Stimulated activated CD8-positive, alpha-beta memory T cell treated with anti-CD3 and anti-CD28 coated beads, Interleukin-15, amount 100 ng/mL, for 24 hours (primary cell): ENCODE measurements around the gene NRL.
A peak's percentile ranks its signal among the peaks of the same experiment; 100 is the strongest.
"Not testable (repeated sequence)": the region's sequence is repeated elsewhere in the genome, so short reads cannot be mapped to it uniquely, and the experiment has no call there.

Source experiments
- DNase-seq: peaks from one replicate; pipeline ENCODE4 v3.0.0-alpha.2; 2020; ENCODE audit warnings: low read depth

The NRL gene

DNA sequence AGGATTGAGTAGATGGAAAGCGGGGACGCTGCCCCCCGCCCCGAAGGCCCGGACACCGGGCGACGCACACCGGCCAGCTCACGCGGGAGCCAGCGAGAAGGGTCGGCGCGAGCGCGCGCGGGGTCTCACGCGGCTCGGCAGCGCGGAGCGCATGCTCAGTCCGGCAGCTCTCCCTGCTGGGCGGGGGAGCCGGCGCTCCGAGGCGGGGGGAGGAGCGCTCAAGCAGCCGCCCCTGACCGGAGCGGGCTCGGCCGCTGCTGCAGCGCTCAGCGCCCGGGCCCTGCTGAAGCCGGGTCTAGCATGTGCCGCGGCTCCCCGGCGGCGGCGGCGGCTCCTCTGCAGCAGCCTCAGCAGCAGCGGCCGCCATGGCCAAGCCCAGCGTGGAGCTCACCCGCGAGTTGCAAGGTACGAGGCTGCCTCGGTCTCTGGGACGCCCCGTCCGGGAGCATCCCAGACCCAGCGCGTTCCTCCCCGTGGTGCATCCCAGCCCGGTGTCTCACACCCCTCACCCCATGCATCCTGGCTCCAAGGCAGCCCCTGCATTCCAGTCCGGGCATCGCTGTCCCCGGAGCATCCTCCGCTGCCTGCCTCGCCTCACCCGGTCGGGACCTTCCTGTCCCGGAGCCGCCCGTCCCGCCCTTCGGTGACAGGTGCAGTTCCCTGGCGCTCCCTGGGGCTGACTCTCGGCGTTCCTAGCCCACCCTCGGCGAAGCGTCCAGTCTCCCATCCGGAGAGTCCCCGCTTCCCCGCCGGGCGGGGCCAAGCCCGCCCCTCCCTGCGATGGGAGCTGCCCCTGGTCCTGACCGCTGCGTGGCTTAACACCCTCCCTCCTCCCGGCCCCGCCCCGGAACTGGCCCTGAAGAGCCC, 62.7 kb downstream of the NRL start, which contains the start of gene CARMIL3:
Gene CARMIL3 (plus strand): TSS at position 221 of the 867 bp plus-strand sequence. CDS start 145 bp downstream, at position 366.
- DNase-seq = peak; percentile 37

DNA sequence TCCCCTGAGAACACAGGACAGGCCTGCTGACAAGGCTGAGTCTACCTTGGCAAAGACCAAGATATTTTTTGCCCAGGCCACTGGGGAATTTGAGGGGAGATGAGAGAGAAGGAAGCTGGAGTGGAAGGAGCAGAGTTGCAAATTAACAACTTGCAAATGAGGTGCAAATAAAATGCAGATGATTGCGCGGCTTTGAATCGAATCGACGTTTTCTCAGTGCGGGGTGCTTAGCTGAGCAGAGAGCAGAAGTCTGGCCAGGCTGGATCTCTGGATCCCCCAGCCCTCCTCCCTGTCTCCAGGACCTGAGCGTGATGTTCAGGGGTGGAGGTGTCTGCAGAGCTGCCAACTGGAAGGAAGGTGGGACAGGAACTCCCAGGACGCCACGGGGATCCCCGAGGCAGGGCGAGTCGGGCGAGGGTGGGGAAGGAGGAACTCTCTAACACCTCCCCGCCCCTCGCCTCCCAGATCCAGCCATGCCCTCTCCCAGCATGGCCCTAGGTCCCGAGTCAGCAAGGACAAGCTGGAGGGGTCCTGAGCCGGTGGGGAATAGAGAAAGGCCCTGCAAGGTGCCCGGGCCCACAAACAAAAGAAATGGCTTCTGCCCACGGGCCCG, 63.5 kb downstream of the NRL start:
- no peak for DNase-seq

DNA sequence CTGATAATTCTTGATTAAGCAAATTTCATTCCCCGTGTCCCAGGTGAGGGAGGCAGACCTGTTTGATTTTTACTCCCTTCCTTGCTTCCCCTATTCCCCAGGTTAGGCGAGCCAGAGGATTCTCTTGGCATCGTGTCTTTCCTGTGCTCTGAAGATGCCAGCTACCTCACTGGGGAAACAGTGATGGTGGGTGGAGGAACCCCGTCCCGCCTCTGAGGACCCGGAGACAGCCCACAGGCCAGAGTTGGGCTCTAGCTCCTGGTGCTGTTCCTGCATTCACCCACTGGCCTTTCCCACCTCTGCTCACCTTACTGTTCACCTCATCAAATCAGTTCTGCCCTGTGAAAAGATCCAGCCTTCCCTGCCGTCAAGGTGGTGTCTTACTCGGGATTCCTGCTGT, 64.0 kb downstream of the NRL start:
- not testable (repeated sequence) for DNase-seq

DNA sequence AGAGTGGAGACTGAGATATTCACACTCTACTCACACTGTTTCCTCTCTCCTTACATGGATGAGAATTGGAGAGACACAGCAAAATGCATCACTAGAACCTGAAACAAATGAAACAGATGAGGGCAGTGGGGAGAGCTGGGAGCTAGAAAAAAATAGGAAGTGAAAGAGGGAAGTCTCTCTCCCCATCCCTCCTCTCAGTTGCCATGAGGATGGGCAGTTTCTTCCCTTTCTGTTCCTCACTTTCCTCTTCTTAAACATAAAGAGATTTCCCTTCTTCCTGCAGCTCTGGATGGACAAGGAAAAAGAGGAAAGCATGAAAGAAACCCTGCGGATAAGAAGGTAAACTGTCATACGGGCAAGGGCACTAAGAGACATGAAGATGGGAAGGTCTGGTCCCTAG, 65.7 kb downstream of the NRL start:
- not testable (repeated sequence) for DNase-seq

DNA sequence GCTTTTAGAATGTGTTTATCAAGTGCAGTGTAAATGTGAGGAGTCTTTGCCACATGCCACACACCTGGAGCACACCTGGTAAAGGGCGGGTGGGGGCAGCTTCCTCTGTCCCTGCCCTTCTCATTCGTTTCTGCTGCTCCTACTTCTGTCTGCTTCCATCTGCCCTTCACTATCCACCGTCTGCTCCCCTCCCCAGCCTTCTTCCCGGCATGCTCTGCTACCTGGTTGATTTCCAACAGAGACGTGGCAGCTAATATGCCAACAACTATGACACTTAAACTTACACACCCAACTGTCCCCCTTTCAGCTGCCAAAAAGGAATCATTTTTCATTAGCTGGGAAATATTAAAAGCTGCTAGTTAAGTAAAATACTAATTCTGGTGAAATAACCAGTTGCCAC, 72.0 kb downstream of the NRL start:
- DNase-seq = no peak

DNA sequence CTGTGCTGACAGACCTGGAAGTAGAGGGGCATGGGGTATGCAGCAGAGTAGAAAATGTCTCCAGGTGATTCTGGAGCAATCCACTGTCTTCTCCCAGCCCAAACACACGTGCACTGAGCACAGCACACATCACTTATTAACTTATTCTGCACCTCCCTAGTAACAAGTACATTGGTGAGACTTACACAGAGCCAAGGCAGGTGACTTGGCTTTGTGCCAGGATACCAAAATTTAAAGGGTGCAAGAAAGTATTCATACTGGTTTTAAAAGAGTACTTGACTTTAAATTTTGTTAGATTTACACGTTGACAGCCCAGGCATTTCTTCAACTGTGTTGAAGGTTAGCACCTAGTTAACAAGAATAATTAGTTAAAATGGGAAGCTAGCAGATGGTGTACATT, 74.1 kb downstream of the NRL start:
- DNase-seq = no peak

DNA sequence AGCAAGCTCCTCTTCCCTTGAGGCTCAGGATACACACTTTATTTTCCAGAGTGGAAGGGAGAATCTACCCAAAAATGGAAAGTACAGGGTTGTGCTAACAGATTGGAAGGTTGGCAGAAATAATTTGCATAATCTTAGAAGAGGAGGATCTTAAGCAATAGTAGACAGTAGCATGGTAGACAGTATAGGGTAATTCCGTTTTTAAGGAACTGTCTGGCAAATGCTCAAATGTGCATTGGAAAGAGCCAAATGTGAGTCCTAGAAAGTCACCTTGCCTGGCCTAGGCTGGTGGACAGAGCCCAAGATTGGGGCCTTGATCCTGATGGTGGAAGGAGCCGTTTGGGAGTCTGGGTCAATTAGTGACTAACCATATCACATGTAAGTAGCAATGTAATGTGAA, 76.1 kb downstream of the NRL start:
- DNase-seq = no peak

DNA sequence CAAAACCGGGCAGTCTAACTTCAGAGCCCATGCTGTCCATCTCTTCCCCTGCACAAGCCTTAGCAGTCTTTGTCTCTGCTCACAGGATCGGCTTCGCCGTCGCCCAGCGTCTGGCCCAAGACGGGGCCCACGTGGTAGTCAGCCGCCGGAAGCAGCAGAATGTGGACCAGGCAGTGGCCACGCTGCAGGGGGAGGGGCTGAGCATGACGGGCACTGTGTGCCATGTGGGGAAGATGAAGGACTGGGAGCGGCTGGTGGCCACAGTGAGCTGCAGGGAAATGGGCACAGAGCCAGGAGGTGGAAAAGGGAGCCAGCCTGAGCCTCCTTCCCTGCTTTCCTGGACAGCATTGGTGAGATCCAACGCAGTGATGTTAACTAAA, 77.1 kb downstream of the NRL start:
- no peak for DNase-seq

DNA sequence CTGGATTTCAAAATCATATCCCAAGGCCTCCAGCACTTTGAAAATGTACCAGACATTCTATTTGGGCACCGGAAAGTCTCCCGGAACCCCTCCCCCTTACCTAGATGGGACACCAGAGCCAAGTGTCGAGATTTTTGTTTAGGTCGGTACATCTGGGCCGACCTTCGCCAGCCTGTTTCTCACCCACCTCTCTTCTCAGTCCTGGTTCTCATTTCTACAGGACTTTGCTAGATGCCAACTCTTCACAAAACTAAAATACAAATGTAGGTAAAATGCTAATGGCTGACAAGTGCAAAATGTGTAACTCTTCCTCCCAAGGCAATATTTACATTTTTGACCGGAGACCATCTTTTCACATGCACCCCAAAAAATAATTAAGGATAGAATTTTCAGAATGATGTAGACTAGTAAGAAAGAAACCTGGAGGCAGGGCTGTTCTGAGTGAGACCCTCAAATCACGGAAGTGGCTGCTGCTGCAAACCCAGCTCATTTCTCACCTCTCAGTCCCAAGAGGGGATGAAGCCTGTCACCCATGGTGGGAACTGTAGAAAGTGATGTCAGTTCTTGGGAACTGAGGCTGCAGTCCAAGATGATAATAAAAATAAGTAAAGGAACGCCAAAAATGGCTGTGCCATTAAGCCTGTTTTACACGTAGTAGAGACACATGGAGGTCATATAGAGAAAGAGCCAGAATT, 77.6 kb downstream of the NRL start:
- not testable (repeated sequence) for DNase-seq

DNA sequence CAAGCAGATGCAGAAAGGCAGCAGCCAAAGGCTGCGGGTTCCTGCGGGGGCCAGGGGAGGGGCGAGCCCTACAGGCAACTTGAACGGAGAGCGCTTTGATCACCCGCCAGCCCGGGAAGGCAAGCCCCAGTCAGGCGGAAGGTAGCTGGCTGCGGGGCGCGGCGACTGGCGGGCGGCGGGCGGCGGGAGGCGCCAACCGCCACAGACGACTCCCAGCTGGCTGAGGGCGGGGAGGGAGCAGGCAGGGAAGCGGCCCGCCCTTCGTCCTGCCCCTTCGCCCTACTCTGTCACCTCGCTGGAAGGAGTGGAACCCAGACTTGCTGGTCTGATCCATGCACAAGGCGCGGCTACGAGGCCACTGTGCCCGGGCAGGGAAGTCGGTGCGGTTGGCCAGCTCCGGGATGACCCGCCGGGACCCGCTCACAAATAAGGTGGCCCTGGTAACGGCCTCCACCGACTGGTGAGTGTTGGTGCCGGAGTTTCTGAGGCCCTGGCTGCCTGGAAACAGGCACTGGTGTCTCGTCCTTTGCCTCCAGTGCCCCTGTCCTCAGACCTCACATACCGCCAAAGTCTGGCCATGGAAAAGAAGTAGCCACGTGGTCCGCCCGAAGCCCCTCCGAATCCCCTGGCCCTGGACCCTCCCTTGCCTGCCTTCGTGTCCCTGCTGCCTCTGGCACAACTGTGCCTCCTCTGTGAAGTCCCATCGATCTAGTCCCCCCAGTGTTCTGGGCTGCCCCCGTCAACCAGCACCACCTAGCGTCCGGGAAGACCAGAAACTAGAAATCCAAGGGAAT, 78.4 kb downstream of the NRL start:
- peak; percentile 29 for DNase-seq

DNA sequence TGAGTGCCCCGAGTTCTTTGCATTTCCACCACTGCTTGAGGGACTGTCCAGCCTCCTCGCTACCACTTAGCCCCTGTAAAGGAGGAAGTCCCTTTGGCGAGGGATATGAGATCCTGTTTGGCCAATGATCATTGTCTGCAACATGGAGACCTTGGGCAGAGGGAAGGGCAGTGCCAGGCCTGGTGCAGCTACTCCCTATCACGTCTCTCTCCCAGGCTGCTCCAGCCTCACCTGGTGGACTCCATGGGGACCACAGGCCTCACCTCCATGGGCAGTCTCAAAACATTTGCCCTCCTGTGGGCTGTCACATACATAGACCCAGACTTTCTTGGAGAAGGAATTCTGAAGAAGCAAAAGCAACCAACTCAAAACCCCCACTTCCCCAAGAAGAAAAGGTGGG, 79.0 kb downstream of the NRL start:
- DNase-seq = not testable (repeated sequence)

DNA sequence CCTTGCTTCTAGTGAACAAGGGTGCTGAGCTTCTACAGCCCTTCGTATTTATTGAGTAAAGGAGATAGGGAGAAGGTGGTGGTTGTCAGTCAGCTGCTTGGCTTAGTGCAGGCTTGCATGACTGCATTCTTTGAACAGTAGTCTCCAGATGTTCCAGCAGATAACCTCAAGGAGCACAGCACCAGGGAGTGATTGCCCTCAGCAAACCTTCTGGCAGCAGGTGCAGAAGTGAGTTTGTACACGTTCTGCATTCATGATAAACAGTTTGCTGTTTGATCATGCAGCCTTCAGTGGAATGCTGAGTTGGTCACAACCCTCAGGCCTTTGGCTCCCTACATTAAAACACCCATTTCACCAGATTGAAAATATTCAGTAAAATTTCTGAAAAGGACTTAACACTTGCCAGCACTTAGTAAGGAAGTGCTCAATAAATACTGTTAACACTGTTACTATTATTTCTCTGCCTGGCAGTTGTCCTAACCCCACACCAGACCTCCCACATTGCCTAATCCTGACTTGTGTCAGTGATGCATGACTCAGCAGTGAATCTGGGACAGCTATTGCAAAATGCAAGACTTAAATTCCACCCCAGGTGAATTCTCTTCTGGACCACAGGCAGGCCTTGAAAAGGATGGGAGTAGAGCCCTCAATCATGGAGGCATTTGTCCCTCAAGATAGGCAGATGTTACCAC, 81.9 kb downstream of the NRL start:
- DNase-seq = no peak

DNA sequence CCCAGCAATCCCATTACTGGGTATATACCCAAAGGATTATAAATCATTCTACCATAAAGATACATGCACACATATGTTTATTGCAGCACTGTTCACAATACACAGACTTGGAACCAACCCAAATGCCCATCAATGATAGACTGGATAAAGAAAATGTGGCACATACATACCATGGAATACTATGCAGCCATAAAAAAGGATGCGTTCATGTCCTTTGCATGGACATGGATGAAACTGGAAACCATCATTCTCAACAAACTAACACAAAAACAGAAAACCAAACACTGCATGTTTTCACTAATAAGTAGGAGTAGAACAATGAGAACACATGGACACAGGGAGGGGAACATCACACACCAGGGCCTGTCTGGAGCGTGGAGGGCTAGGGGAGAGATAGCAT, 83.4 kb downstream of the NRL start:
- not testable (repeated sequence) for DNase-seq

DNA sequence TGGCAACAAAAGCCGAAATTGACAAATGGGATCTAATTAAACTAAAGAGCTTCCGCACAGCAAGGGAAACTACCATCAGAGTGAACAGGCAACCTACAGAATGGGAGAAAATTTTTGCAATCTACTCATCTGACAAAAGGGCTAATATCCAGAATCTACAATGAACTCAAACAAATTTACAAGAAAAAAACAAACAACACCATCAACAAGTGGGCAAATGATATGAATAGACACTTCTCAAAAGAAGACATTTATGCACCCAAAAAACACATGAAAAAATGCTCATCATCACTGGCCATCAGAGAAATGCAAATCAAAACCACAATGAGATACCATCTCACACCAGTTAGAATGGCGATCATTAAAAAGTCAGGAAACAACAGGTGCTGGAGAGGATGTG, 85.1 kb downstream of the NRL start:
- DNase-seq = not testable (repeated sequence)
